CD14-positive monocyte (primary cell): ENCODE measurements around the gene C3orf49. TPM values are rescaled to one million over a fixed set of nuclear protein-coding genes. Genes with fewer than 3 reads are reported as not detected.

ENCODE experiments used
- DNase-seq, 3 donors: peaks; one replicate each; pipeline ENCODE4 v3.0.0-alpha.2; 2011 to 2022
- H2AFZ ChIP-seq: 2 replicates; pipeline ENCODE4 v1.6.0; 2012; ENCODE audit warnings: mild to moderate bottlenecking, low read depth, low read length, inconsistent platforms; ENCODE audit not compliant: insufficient read depth, poor library complexity, severe bottlenecking
- H3K27ac ChIP-seq, 2 donors: 1 replicate in 1 of 2; 2 replicates in 1 of 2; pipeline ENCODE4 v1.5.1; 2012 to 2013; ENCODE audit warnings: low read length in 2 of 2, control low read depth in 1 of 2, inconsistent platforms in 1 of 2, low read depth in 1 of 2, mild to moderate bottlenecking in 1 of 2
- H3K27me3 ChIP-seq, 2 donors: one replicate each; pipeline versions ENCODE4 v1.6.0 to v1.6.1; 2011 to 2013; ENCODE audit warnings: low read length in 2 of 2; ENCODE audit not compliant: control insufficient read depth in 2 of 2, insufficient read depth in 2 of 2
- H3K36me3 ChIP-seq, 2 donors: replicated peaks in 1 of 2; 1 replicate in 1 of 2; 2 replicates in 1 of 2; pipeline versions ENCODE4 v1.5.1 to v1.6.1; 2012 to 2013; ENCODE audit warnings: low read length in 2 of 2, control low read depth in 1 of 2, inconsistent platforms in 1 of 2, mild to moderate bottlenecking in 1 of 2; ENCODE audit not compliant: insufficient read depth in 2 of 2, control insufficient read depth in 1 of 2
- H3K4me1 ChIP-seq, 2 donors: 1 replicate in 1 of 2; 2 replicates in 1 of 2; pipeline versions ENCODE4 v1.5.1 to v1.6.1; 2012 to 2013; ENCODE audit warnings: low read length in 2 of 2, control low read depth in 1 of 2, inconsistent platforms in 1 of 2, mild to moderate bottlenecking in 1 of 2, moderate library complexity in 1 of 2; ENCODE audit not compliant: insufficient read depth in 2 of 2, control insufficient read depth in 1 of 2
- H3K4me2 ChIP-seq: replicated peaks from 2 replicates; pipeline ENCODE3; 2012; ENCODE audit warnings: low read length, moderate library complexity, mild to moderate bottlenecking; ENCODE audit not compliant: poor library complexity, severe bottlenecking; ENCODE audit errors: extremely low read depth
- H3K4me3 ChIP-seq, 3 experiments: fragments of 200-600 bp in 1 of 3; sonication (generic) in 1 of 3; replicated peaks in 1 of 3; 1 replicate in 2 of 3; 2 replicates in 1 of 3; pipeline ENCODE4 v1.5.1; 2011 to 2013; ENCODE audit warnings: low read length in 3 of 3, mild to moderate bottlenecking in 3 of 3, control low read depth in 2 of 3, low read depth in 2 of 3, inconsistent platforms in 1 of 3, moderate library complexity in 1 of 3
- H3K79me2 ChIP-seq: 2 replicates; pipeline ENCODE4 v1.6.0; 2012; ENCODE audit warnings: mild to moderate bottlenecking, control low read depth, inconsistent platforms, low read length, moderate library complexity; ENCODE audit not compliant: insufficient read depth
- H3K9ac ChIP-seq: 2 replicates; pipeline ENCODE4 v1.6.0; 2017; ENCODE audit warnings: low read length, mild to moderate bottlenecking; ENCODE audit not compliant: insufficient read depth, poor library complexity, severe bottlenecking
- H3K9me3 ChIP-seq, 2 donors: replicated peaks in 1 of 2; 1 replicate in 1 of 2; 2 replicates in 1 of 2; pipeline versions ENCODE4 v1.5.1 to v1.6.1; 2012 to 2013; ENCODE audit warnings: low read length in 2 of 2, control low read depth in 1 of 2; ENCODE audit not compliant: control insufficient read depth in 1 of 2, insufficient read depth in 1 of 2
- H4K20me1 ChIP-seq: 2 replicates; pipeline ENCODE4 v1.6.0; 2012; ENCODE audit warnings: mild to moderate bottlenecking, low read length, control low read depth, moderate library complexity; ENCODE audit not compliant: insufficient read depth
- H3K27ac Mint-ChIP-seq, 7 donors: one replicate each; pipeline ENCODE4 v1.8.0; 2020; ENCODE audit warnings: mild to moderate bottlenecking in 7 of 7, mixed read lengths in 7 of 7, moderate library complexity in 6 of 7, inconsistent platforms in 2 of 7
- H3K27me3 Mint-ChIP-seq, 3 donors: one replicate each; pipeline ENCODE4 v1.8.0; 2021 to 2022; ENCODE audit warnings: low read depth in 3 of 3, mild to moderate bottlenecking in 3 of 3, mixed read lengths in 3 of 3, moderate library complexity in 3 of 3, inconsistent platforms in 1 of 3
- H3K36me3 Mint-ChIP-seq, 2 donors: one replicate each; pipeline ENCODE4 v1.8.0; 2020; ENCODE audit warnings: mixed read lengths in 2 of 2, inconsistent platforms in 1 of 2, mild to moderate bottlenecking in 1 of 2
- H3K4me1 Mint-ChIP-seq: one replicate; pipeline ENCODE4 v1.8.0; 2020; ENCODE audit warnings: mild to moderate bottlenecking, mixed read lengths
- H3K4me3 Mint-ChIP-seq, 2 donors: one replicate each; pipeline ENCODE4 v1.8.0; 2020; ENCODE audit warnings: mild to moderate bottlenecking in 2 of 2, mixed read lengths in 2 of 2, moderate library complexity in 1 of 2
- H3K9me3 Mint-ChIP-seq, 7 donors: one replicate each; pipeline ENCODE4 v1.8.0; 2020 to 2022; ENCODE audit warnings: mixed read lengths in 7 of 7, mild to moderate bottlenecking in 6 of 7, moderate library complexity in 6 of 7, inconsistent platforms in 2 of 7
- WGBS: methylation state at CpG from one replicate; pipeline ENCODE4 v1.1.5; 2013; ENCODE audit warnings: missing lambda C conversion rate; ENCODE audit not compliant: insufficient coverage; 5-methylcytosine and 5-hydroxymethylcytosine counted together
- intact Hi-C, 2 donors: fragments of 100-400 bp; cut with micrococcal nuclease; formaldehyde crosslinking; loops; one replicate each; pipeline versions ENCODE4 v1.15.0 to v1.15.1; 2023
- polyA plus RNA-seq, 3 donors: library from polyadenylated mRNA; depleted of rRNA in 1 of 3; unstranded in 2 of 3; stranded (reverse) in 1 of 3; fragments of 300-500 nt in 2 of 3; fragments of >200 nt in 1 of 3; fragmentation: Illumina TruSeq in 2 of 3; gene quantifications; 1 replicate in 2 of 3; 2 replicates in 1 of 3; pipeline ENCODE4 v1.2.3, GENCODE V29; 2012 to 2021
- TF ChIP-seq, protein P1 (sequence below): fragments of 200-600 bp; IDR thresholded peaks from one replicate; pipeline ENCODE4 v1.8.0; 2022; ENCODE audit warnings: antibody characterized with exemption, mild to moderate bottlenecking

The C3orf49 gene
- polyA plus RNA-seq, 3 donors = not detected

DNA sequence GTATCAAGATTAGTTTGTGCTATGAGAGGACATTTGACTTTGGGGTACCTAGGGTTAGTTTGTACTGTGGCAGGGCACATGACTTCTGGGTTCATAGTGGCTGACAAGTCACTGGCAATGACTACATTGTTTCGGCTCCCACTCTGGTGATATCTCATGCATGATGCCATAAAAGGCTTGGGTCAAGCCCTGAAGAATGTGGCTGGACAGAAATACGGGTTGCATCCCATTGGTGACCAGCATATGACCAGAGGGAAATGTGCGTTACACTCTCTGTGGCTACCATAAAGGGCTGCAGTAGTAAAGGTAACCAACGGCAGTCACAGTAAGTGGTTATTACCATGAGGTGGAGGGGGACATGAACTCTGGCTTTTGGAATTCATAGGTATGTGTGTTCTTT, 26.1 kb downstream of the C3orf49 start:
- Histone ChIP-seq H3K79me2 (peaks cover 28% of the 10 kb centered on the region), H2AFZ (no peak overlapping the region), H3K27me3 (no peaks in the 10 kb centered on the region), H3K9ac (no peak overlapping the region), H3K4me3 (no peak overlapping the region), H3K4me1 (no peaks in the 10 kb centered on the region), H3K36me3 (no peaks in the 10 kb centered on the region), H3K9me3 (no peaks in the 10 kb centered on the region), H3K4me2 (no peak overlapping the region), H4K20me1 (peaks cover 17% of the 10 kb centered on the region), H3K27ac (no peak overlapping the region)
- H3K27ac Mint-ChIP-seq = peak overlapping the region in 1 of 7 donors; percentile 55
- TF ChIP-seq, protein P1, sequence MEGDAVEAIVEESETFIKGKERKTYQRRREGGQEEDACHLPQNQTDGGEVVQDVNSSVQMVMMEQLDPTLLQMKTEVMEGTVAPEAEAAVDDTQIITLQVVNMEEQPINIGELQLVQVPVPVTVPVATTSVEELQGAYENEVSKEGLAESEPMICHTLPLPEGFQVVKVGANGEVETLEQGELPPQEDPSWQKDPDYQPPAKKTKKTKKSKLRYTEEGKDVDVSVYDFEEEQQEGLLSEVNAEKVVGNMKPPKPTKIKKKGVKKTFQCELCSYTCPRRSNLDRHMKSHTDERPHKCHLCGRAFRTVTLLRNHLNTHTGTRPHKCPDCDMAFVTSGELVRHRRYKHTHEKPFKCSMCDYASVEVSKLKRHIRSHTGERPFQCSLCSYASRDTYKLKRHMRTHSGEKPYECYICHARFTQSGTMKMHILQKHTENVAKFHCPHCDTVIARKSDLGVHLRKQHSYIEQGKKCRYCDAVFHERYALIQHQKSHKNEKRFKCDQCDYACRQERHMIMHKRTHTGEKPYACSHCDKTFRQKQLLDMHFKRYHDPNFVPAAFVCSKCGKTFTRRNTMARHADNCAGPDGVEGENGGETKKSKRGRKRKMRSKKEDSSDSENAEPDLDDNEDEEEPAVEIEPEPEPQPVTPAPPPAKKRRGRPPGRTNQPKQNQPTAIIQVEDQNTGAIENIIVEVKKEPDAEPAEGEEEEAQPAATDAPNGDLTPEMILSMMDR = no peak
- peaks cover 2 to 5% of the 10 kb centered on the region in 2 donors for H3K36me3 Mint-ChIP-seq
- H3K4me1 Mint-ChIP-seq = no peaks in the 10 kb centered on the region
- H3K4me3 Mint-ChIP-seq = no peak overlapping the region
- H3K9me3 Mint-ChIP-seq = peaks cover 0 to 9% (median 2%) of the 10 kb centered on the region in 7 donors
- 100% methylated on average over 4 of the region's 4 CpGs for WGBS
- intact Hi-C loops = no loop called here
- DNase-seq = no peak
- no peaks in the 10 kb centered on the region for H3K27me3 Mint-ChIP-seq

DNA sequence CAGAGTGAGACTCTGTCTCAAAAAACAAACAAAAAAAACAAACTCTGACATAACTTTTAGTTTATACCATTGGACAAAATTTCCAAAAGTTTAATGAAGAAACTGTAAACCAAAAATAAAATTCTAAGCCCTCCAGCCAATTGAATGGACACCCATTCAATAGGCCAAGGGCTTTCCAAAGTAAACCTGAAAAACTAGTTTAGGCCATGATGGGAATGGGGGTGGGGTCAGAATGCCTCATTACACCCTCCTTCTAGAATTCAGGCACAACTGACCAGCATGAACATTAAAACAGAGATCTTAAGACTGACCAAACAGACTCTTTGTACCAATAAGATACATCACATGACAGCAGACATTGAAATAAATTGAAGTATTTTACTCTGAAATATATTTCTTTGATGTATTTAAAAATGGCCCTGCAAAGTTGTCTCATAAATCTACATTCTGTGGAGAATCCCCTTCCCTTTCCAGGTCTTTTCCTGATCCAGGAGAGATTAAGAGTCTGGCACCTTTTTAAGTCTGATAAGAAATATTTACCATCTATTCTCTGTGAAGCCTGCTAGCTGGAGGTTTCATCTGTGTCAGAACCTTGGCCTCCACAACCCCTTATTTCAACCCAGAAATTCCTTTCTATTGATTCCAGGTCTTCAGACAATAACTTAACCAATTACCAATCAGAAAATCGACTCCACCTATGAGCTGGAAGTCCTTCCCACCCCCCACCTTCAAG, 28.8 kb downstream of the C3orf49 start:
- Mint-ChIP-seq H3K27ac (peak overlapping the region in 1 of 7 donors; percentile 37), H3K36me3 (peaks cover 2% of the 10 kb centered on the region in 2 donors), H3K27me3 (no peaks in the 10 kb centered on the region), H3K4me1 (no peaks in the 10 kb centered on the region), H3K9me3 (peaks cover 0 to 5% (median 0%) of the 10 kb centered on the region in 7 donors), H3K4me3 (no peak overlapping the region)
- Histone ChIP-seq H3K36me3 (no peaks in the 10 kb centered on the region), H2AFZ (no peak overlapping the region), H3K79me2 (peaks cover 28% of the 10 kb centered on the region), H3K4me1 (no peaks in the 10 kb centered on the region), H3K9ac (no peak overlapping the region), H3K27ac (no peak overlapping the region), H4K20me1 (peaks cover 22% of the 10 kb centered on the region), H3K9me3 (no peaks in the 10 kb centered on the region), H3K27me3 (no peaks in the 10 kb centered on the region), H3K4me2 (no peak overlapping the region), H3K4me3 (no peak overlapping the region)
- 100% methylated on average over 1 of the region's 1 CpG for WGBS
- intact Hi-C loops = no loop called here
- TF ChIP-seq, protein P1 = no peak
- DNase-seq = no peak
